Measurements from ENCODE around the gene FAM240A. TPM values are rescaled to one million over a fixed set of nuclear protein-coding genes. Genes with fewer than 3 reads are reported as not detected.

FAM240A gene
- total RNA-seq, 2 donors from 2014 or later, result 0.32 TPM; not detected in 1

DNA sequence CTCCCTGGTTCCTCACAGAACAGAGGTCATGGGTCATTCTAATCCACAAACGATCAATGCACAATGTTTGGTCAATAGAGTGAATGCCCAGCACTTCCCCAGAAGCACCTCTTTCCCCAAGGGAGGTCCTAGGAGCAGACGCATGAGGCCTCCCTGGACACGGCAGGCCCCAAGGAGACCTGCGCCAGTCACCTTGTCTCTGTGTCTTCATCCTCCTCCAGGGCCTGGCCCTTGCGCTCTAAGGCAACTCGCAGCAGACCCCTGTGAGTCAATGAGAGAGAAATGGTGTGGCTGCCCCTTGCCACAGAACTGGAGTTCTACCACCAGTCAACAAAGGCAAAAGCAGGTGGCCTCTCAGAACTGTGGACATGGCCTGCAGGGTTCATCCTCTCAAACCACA lies 63.1 kb downstream of the FAM240A start:
- no peaks in the 10 kb centered on the region for H3K4me1 ChIP-seq (replicated peaks)
- H3K9me3 ChIP-seq, result no peaks in the 10 kb centered on the region
- H3K4me3 ChIP-seq, result no peak overlapping the region
- intact Hi-C loops (cut with DNase I), result no loop called here
- H3K27ac ChIP-seq, result no peak overlapping the region
- no peak for TF ChIP-seq POLR2AphosphoS5 (IDR thresholded peaks at IDR 0.05)
- no peak for TF ChIP-seq POLR2A (IDR thresholded peaks at IDR 0.05)
- TF ChIP-seq CTCF (IDR thresholded peaks at IDR 0.05), result no peak
- no peaks in the 10 kb centered on the region for H3K36me3 ChIP-seq
- H3K27me3 ChIP-seq (replicated peaks; ENCODE audit: insufficient read depth), result no peaks in the 10 kb centered on the region
- no peak for DNase-seq (ENCODE audit: low spot score)
- whole genome bisulfite sequencing, result 95% methylated on average over 6 of the region's 6 CpGs

Small RNA genes lying within 50 kb of the gene (small RNA-seq; reads per million reads assigned to genes)
- 0 reads per million in 2 donors for gene RF00591

Other genes starting within 250 kb of the FAM240A start
- gene CCR5, start 241.6 kb upstream of the FAM240A start, total RNA-seq, result under 1 TPM; 0.55 to 0.68 TPM
- under 1 TPM; 0.09 to 0.45 TPM for gene CCRL2, start 205.3 kb upstream of the FAM240A start, total RNA-seq
- gene LTF, start 147.6 kb upstream of the FAM240A start, total RNA-seq, result 100 to 1,000 TPM in 1 of 2 donors, 10 to 100 TPM in 1; 22.6 to 130 TPM
- gene RTP3, start 114.5 kb upstream of the FAM240A start, total RNA-seq, result under 1 TPM in 1 of 2 donors, not detected in 1; 0.68 TPM
- gene LRRC2, start 46.2 kb upstream of the FAM240A start, total RNA-seq, result 1 to 10 TPM in 1 of 2 donors, under 1 TPM in 1; 0.45 to 1.6 TPM
- gene ALS2CL, start 81.2 kb downstream of the FAM240A start, total RNA-seq, result 10 to 100 TPM in 1 of 2 donors, 1 to 10 TPM in 1; 8.1 to 18.9 TPM
- 1 to 10 TPM in 1 of 2 donors, under 1 TPM in 1; 0.18 to 1.6 TPM for gene TMIE, start 88.9 kb downstream of the FAM240A start, total RNA-seq
- under 1 TPM; 0.14 to 0.80 TPM for gene PRSS50, start 105.3 kb downstream of the FAM240A start, total RNA-seq

Measured in prostate gland (tissue), 2 donors.